ENCODE results near the gene TECPR2. TPM values are rescaled to one million over a fixed set of nuclear protein-coding genes. Genes with fewer than 3 reads are reported as not detected.

Gene TECPR2
- total and polyA plus RNA-seq, 2 of the 13 experiments (the other 11 are each of a cell fraction or from before 2014, with no cell fraction given): 3.5 to 5.7 TPM

DNA sequence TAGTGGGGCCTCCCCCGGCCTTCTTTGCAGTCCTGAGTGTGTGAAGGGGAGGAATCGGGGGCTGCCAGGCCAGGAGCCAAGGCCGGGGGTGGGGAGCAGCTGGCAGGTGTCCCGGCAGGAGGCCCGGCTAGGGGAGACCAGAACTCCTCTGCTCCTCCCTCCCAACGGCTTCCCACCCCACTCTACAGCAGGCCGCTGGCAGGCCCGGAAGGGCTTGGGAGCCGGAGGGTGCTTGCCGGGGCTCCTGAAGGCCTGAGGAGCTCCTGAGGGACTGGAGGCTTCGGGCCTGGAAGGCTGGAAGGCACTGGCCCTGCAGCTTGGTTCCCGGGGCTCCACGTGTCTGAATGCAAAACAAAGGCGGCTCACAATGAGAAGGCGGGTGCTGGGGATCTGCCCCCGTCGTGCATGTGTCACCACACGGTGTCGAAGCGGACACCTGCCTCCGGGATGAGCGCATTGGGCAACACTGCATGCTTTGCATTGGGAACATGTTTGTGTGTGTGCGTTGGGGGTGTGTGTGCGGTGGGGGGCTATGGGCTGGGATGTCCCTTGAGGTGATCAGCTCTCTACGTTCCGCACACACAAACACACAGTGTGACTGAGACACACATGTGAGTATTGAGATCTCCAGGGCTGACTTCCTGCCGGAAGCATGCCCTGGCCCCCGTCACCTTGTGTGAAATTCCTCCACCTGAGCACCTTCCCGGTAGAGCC is 177.7 kb downstream of the TECPR2 start (continued):
- TF ChIP-seq, protein P1, sequence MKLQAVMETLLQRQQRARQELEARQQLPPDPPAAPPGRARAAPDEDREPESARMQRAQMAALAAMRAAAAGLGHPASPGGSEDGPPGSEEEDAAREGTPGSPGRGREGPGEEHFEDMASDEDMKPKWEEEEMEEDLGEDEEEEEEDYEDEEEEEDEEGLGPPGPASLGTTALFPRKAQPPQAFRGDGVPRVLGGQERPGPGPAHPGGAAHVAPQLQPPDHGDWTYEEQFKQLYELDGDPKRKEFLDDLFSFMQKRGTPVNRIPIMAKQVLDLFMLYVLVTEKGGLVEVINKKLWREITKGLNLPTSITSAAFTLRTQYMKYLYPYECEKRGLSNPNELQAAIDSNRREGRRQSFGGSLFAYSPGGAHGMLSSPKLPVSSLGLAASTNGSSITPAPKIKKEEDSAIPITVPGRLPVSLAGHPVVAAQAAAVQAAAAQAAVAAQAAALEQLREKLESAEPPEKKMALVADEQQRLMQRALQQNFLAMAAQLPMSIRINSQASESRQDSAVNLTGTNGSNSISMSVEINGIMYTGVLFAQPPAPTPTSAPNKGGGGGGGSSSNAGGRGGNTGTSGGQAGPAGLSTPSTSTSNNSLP (IDR thresholded peaks at IDR 0.05; ENCODE audit: low read depth, low read length): no peak
- TF ChIP-seq GATA4 (IDR thresholded peaks at IDR 0.05; ENCODE audit: borderline replicate concordance, low read depth) (peak; percentile 19; the same call in 1 of the 2 replicates), ZSCAN22 (CRISPR knock-in tag; IDR thresholded peaks at IDR 0.05) (no peak), RFX3 (CRISPR knock-in tag; IDR thresholded peaks at IDR 0.05) (no peak), CBFB (CRISPR knock-in tag; IDR thresholded peaks at IDR 0.05) (peak; percentile 26; the same call in 1 of the 2 replicates), ZNF232 (CRISPR knock-in tag; IDR thresholded peaks at IDR 0.05; ENCODE audit: borderline replicate concordance) (no peak), ZNF343 (CRISPR knock-in tag; IDR thresholded peaks at IDR 0.05) (no peak), ZNF207 (IDR thresholded peaks at IDR 0.05; ENCODE audit: borderline replicate concordance) (no peak), KLF15 (CRISPR knock-in tag; IDR thresholded peaks at IDR 0.05; ENCODE audit: borderline replicate concordance) (0 out of 2 replicates have a peak, but pooled peaks have one; percentile 54), NFIC (IDR thresholded peaks at IDR 0.05; ENCODE audit: low read length) (no peak), ZNF317 (CRISPR knock-in tag; IDR thresholded peaks at IDR 0.05) (peak; percentile 21; the same call in 1 of the 2 replicates), CAMTA2 (CRISPR knock-in tag; IDR thresholded peaks at IDR 0.05; ENCODE audit: borderline replicate concordance) (0 out of 2 replicates have a peak, but pooled peaks have one; percentile 26), ZNF432 (CRISPR knock-in tag; IDR thresholded peaks at IDR 0.05; ENCODE audit: borderline replicate concordance) (no peak), EZH2 (conservative IDR thresholded peaks at IDR 0.05; ENCODE audit: low read depth, low read length) (no peak), GPN1 (CRISPR knock-in tag; IDR thresholded peaks at IDR 0.05; ENCODE audit: borderline replicate concordance) (no peak), ZNF543 (CRISPR knock-in tag; IDR thresholded peaks at IDR 0.05) (no peak; the same call in 1 of the 2 replicates), SNAPC2 (CRISPR knock-in tag; IDR thresholded peaks at IDR 0.05) (no peak), ZBTB8A (CRISPR knock-in tag; IDR thresholded peaks at IDR 0.05; ENCODE audit: borderline replicate concordance, low read depth) (no peak), SIX1 (CRISPR knock-in tag; IDR thresholded peaks at IDR 0.05; ENCODE audit: borderline replicate concordance) (no peak), NFKB2 (CRISPR knock-in tag; IDR thresholded peaks at IDR 0.05; ENCODE audit: borderline replicate concordance) (peak; percentile 16; the same call in 1 of the 2 replicates), REPIN1 (CRISPR knock-in tag; IDR thresholded peaks at IDR 0.05; ENCODE audit: borderline replicate concordance, low read depth) (no peak), MIXL1 (CRISPR knock-in tag; IDR thresholded peaks at IDR 0.05) (no peak; the same call in 1 of the 2 replicates), ZNF292 (CRISPR knock-in tag; IDR thresholded peaks at IDR 0.05; ENCODE audit: borderline replicate concordance, low read depth) (no peak)
- TF ChIP-seq, protein P2, sequence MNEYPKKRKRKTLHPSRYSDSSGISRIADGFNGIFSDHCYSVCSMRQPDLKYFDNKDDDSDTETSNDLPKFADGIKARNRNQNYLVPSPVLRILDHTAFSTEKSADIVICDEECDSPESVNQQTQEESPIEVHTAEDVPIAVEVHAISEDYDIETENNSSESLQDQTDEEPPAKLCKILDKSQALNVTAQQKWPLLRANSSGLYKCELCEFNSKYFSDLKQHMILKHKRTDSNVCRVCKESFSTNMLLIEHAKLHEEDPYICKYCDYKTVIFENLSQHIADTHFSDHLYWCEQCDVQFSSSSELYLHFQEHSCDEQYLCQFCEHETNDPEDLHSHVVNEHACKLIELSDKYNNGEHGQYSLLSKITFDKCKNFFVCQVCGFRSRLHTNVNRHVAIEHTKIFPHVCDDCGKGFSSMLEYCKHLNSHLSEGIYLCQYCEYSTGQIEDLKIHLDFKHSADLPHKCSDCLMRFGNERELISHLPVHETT (CRISPR knock-in tag; conservative IDR thresholded peaks at IDR 0.05): peak; percentile 22; the same call in 1 of the 2 replicates
- TF ChIP-seq, protein P3, sequence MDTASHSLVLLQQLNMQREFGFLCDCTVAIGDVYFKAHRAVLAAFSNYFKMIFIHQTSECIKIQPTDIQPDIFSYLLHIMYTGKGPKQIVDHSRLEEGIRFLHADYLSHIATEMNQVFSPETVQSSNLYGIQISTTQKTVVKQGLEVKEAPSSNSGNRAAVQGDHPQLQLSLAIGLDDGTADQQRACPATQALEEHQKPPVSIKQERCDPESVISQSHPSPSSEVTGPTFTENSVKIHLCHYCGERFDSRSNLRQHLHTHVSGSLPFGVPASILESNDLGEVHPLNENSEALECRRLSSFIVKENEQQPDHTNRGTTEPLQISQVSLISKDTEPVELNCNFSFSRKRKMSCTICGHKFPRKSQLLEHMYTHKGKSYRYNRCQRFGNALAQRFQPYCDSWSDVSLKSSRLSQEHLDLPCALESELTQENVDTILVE (CRISPR knock-in tag; IDR thresholded peaks at IDR 0.05): no peak
- TF ChIP-seq, protein P4, sequence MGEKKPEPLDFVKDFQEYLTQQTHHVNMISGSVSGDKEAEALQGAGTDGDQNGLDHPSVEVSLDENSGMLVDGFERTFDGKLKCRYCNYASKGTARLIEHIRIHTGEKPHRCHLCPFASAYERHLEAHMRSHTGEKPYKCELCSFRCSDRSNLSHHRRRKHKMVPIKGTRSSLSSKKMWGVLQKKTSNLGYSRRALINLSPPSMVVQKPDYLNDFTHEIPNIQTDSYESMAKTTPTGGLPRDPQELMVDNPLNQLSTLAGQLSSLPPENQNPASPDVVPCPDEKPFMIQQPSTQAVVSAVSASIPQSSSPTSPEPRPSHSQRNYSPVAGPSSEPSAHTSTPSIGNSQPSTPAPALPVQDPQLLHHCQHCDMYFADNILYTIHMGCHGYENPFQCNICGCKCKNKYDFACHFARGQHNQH (CRISPR knock-in tag; IDR thresholded peaks at IDR 0.05): 0 out of 2 replicates have a peak, but pooled peaks have one; percentile 2
